Activated CD8-positive, alpha-beta memory T cell treated with anti-CD3 and anti-CD28 coated beads, Interleukin-2, amount 50 U/mL, for 1 hour (primary cell): ENCODE measurements around the gene DCAF11.

Experiments used
- DNase-seq: peaks from one replicate; pipeline ENCODE4 v3.0.0-alpha.2; 2020; ENCODE audit errors: extremely low read depth

The DCAF11 gene

DNA sequence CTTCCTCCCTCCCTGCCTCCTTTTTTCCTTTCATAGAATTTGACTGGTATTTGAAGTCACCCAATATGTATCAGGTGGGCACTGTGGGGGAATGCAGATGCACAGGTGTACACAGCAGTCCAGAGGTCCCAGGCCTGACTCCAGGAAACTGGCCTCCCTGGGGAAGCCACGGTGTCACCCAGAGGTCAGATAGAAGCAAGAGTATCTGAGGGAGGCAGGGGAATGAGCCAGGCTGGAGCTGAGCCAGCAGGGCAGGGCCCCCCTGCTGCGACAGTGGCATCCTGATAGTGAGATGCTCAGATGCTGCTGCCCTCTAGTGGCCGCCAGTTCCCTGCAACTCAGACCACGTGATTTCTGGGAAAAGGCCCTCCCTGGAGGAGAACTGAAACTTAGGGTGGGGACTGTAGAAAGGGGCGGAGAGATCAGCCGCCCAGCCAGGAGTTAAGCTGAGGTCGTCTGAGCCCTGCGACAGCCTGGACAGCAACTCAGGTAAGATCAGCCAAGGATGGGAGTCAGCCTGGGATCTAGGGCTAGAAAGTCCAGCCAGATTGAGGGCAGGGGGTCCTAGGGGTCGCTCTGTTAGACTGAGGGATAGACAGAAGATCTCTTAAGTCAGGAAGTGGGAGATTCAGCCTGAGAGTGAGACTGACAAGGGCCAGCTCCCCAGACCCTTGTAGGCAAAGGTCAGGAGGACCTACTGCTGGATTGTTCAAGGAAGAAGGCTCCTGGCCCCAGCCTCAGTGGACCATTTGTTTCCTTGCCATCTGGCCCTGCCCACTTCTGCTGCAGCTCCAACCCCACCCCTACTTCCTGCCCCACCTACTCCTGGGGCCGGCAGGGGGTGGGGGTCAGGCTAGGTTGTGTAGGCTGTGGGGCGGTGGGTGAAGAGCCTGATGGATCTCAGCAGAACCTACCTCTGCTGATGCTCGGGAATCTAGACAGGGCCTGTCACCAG, 46.5 kb downstream of the DCAF11 start, which contains the start of gene IRF9:
Gene IRF9 (plus strand): TSS at position 416 of the 955 bp plus-strand sequence. CDS start 880 bp downstream, outside the sequence.
- peak; percentile 90 for DNase-seq

DNA sequence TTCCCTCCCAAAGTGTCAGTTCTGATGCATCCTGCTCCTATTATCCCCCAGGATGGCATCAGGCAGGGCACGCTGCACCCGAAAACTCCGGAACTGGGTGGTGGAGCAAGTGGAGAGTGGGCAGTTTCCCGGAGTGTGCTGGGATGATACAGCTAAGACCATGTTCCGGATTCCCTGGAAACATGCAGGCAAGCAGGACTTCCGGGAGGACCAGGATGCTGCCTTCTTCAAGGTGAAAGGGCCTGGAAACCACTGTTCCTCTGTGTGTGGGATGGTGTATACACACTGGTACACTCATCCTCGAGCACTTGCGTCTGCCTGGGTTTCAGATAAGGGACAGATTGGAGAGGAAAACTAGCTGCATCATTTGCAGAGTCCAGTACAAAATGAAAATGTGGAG, 47.5 kb downstream of the DCAF11 start:
- DNase-seq = no peak

GRCh38 chr14:24164518-24164991, 50.0 kb downstream of the DCAF11 start:
- no peak for DNase-seq

GRCh38 chr14:24165785-24166184, 51.2 kb downstream of the DCAF11 start:
- DNase-seq = no peak

- DNase-seq = no peak
Observed at GRCh38 chr14:24167469-24168114, 53.0 kb downstream of the DCAF11 start.

DNA sequence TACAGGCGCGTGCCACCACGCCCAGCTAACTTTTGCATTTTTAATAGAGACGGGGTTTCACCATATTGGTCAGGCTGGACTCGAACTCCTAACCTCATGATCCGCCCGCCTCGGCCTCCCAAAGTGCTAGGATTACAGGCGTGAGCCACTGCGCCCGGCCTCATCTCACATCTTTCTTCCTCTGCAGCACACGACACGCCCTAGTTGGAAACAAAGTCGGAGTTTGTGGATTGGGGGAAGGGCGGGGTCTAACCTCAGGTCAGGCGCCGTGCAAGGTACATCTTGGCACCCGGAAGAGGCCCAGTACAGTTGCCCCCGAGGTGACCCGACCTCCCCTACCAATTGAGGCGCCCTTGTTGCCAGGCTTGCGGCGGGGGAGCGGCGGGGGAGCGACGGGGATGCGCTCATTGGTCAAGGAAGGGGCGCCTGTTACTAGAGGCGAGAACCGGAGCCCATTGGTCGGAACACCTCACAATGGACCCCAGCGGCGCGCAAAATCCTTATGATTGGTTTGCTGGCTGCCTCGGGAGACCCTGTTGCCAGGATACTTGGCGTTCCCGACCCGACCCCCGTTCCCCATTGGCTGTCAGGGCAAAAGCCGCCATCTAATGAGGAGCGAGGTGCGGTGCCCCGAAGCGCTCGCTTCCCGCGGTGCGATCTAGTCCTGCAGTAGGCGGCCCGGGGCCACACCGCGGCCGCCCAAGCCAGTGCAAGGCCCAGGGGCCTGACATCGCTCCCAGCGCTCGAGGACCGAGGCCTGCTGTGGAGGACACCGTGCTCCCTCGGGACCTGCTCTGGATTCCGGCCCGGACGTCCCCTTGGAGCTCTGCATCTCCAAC, 57.1 kb downstream of the DCAF11 start, which contains the start of gene REC8:
Gene REC8 (plus strand): TSS at position 659 of the 839 bp plus-strand sequence. CDS start 473 bp downstream, outside the sequence.
- peak; percentile 58 for DNase-seq

- DNase-seq = no peak
Observed at GRCh38 chr14:24172261-24172860, 57.8 kb downstream of the DCAF11 start.

- DNase-seq = no peak
Observed at GRCh38 chr14:24172871-24173281, 58.3 kb downstream of the DCAF11 start.
